H1 (cell line): ENCODE measurements around the gene FAM204A. TPM values are rescaled to one million over a fixed set of nuclear protein-coding genes. Genes with fewer than 3 reads are reported as not detected.

ENCODE experiments used
- CTCF ChIA-PET: fragments of 300-600 bp; sonication (Branson Sonifier 250); formaldehyde crosslinking; loops from one replicate; lab custom pipeline; 2021; ENCODE audit not compliant: partially characterized antibody; lab: Charles Lee
- POLR2A ChIA-PET: fragments of 300-600 bp; sonication (Branson Sonifier 250); formaldehyde crosslinking; loops from one replicate; lab custom pipeline; 2021; ENCODE audit warnings: inconsistent platforms; ENCODE audit not compliant: partially characterized antibody; lab: Charles Lee
- DNase-seq, 2 experiments: peaks; one replicate each; pipeline versions ENCODE4 v3.0.0 to v3.0.0-alpha.2; 2010 to 2022; ENCODE audit warnings: low spot score in 2 of 2, low read depth in 1 of 2, mixed read lengths in 1 of 2
- FAIRE-seq: peaks from 2 replicates; lab custom pipeline; 2011; peaks lifted over from hg19 to GRCh38; lab: Jason Lieb, UNC
- H2AFZ ChIP-seq: 2 replicates; pipeline ENCODE4 v1.8.1; 2012; ENCODE audit warnings: low read length, inconsistent platforms
- H2AK5ac ChIP-seq: 2 replicates; pipeline ENCODE4 v1.6.1; 2013; ENCODE audit warnings: low read depth, low read length
- H2BK120ac ChIP-seq: replicated peaks from 2 replicates; pipeline ENCODE3; 2013; ENCODE audit warnings: low read depth, low read length, inconsistent platforms
- H2BK12ac ChIP-seq: 2 replicates; pipeline ENCODE4 v1.6.1; 2013; ENCODE audit warnings: low read depth, low read length
- H2BK15ac ChIP-seq: 2 replicates; pipeline ENCODE4 v1.6.1; 2013; ENCODE audit warnings: low read length
- H2BK20ac ChIP-seq: 2 replicates; pipeline ENCODE4 v1.6.1; 2013; ENCODE audit warnings: low read length
- H2BK5ac ChIP-seq: 2 replicates; pipeline ENCODE4 v1.6.1; 2013; ENCODE audit warnings: low read depth, low read length
- H3K14ac ChIP-seq: 2 replicates; pipeline ENCODE4 v1.6.1; 2013; ENCODE audit warnings: inconsistent platforms; ENCODE audit not compliant: insufficient read length
- H3K18ac ChIP-seq: 2 replicates; pipeline ENCODE4 v1.6.1; 2013; ENCODE audit warnings: low read length; ENCODE audit errors: extremely low read depth
- H3K23ac ChIP-seq: 2 replicates; pipeline ENCODE4 v1.6.1; 2013; ENCODE audit warnings: inconsistent platforms; ENCODE audit not compliant: insufficient read length
- H3K23me2 ChIP-seq: 2 replicates; pipeline ENCODE4 v1.6.1; 2013; ENCODE audit warnings: low read depth, low read length
- H3K27ac ChIP-seq: 2 replicates; pipeline ENCODE4 v1.6.1; 2011; ENCODE audit warnings: low read depth, low read length, inconsistent platforms
- H3K27me3 ChIP-seq, 4 experiments: replicated peaks in 1 of 4; 1 replicate in 1 of 4; 2 replicates in 3 of 4; pipeline versions ENCODE4 v1.6.1 to v1.8.1; 2011 to 2013; ENCODE audit warnings: low read length in 3 of 4, mild to moderate bottlenecking in 3 of 4, inconsistent platforms in 2 of 4, mixed read lengths in 2 of 4, moderate library complexity in 1 of 4; ENCODE audit not compliant: control insufficient read depth in 3 of 4, insufficient read depth in 3 of 4; ENCODE audit errors: extremely low read depth in 1 of 4
- H3K36me3 ChIP-seq, 4 experiments: 2 replicates each; pipeline versions ENCODE4 v1.6.1 to v1.8.1; 2011 to 2013; ENCODE audit warnings: mild to moderate bottlenecking in 4 of 4, low read length in 3 of 4, moderate library complexity in 2 of 4, control low read depth in 1 of 4, inconsistent platforms in 1 of 4; ENCODE audit not compliant: insufficient read depth in 4 of 4, control insufficient read depth in 2 of 4
- H3K4ac ChIP-seq: replicated peaks from 2 replicates; pipeline ENCODE3; 2013; ENCODE audit warnings: low read length, low read depth, mixed read lengths, inconsistent platforms; ENCODE audit not compliant: insufficient read length
- H3K4me1 ChIP-seq, 4 experiments: replicated peaks in 1 of 4; 1 replicate in 1 of 4; 2 replicates in 3 of 4; pipeline versions ENCODE4 v1.6.1 to v1.8.1; 2011 to 2013; ENCODE audit warnings: low read length in 3 of 4, inconsistent platforms in 2 of 4, mixed read lengths in 1 of 4; ENCODE audit not compliant: insufficient read depth in 4 of 4, control insufficient read depth in 3 of 4
- H3K4me2 ChIP-seq, 2 experiments: 2 replicates each; pipeline versions ENCODE4 v1.6.1 to v1.8.1; 2011 to 2013; ENCODE audit warnings: low read depth in 2 of 2, low read length in 2 of 2, control low read depth in 1 of 2, inconsistent platforms in 1 of 2, mild to moderate bottlenecking in 1 of 2; ENCODE audit not compliant: insufficient read depth in 1 of 2
- H3K4me3 ChIP-seq, 4 experiments: fragments of 200-600, 300-600 bp in 1 of 4; sonication (generic), shearing (Covaris generic), sonication (Bioruptor Twin) in 1 of 4; 2 replicates each; pipeline versions ENCODE4 v1.5.1 to v1.8.1; 2011 to 2016; ENCODE audit warnings: low read length in 4 of 4, low read depth in 3 of 4, control low read depth in 2 of 4, inconsistent platforms in 2 of 4, mild to moderate bottlenecking in 2 of 4, mixed read lengths in 1 of 4, moderate library complexity in 1 of 4; ENCODE audit not compliant: insufficient read depth in 2 of 4; ENCODE audit errors: extremely low read depth in 1 of 4
- H3K56ac ChIP-seq: replicated peaks from 2 replicates; pipeline ENCODE3; 2013; ENCODE audit warnings: low read depth, mild to moderate bottlenecking, mixed read lengths, low read length, inconsistent platforms; ENCODE audit not compliant: insufficient read length
- H3K79me1 ChIP-seq: 2 replicates; pipeline ENCODE4 v1.6.1; 2013; ENCODE audit warnings: low read depth, low read length, control low read depth
- H3K79me2 ChIP-seq, 2 experiments: 2 replicates each; pipeline versions ENCODE4 v1.6.1 to v1.8.1; 2012 to 2013; ENCODE audit warnings: low read length in 2 of 2, mild to moderate bottlenecking in 2 of 2, inconsistent platforms in 1 of 2; ENCODE audit not compliant: insufficient read depth in 2 of 2, control insufficient read depth in 1 of 2
- H3K9ac ChIP-seq, 4 experiments: replicated peaks in 1 of 4; 1 replicate in 1 of 4; 2 replicates in 3 of 4; pipeline versions ENCODE4 v1.6.1 to v1.8.1; 2011 to 2013; ENCODE audit warnings: low read depth in 3 of 4, low read length in 3 of 4, control low read depth in 2 of 4, mild to moderate bottlenecking in 2 of 4, moderate library complexity in 2 of 4, inconsistent platforms in 1 of 4; ENCODE audit errors: extremely low read depth in 1 of 4
- H3K9me3 ChIP-seq, 2 experiments: 2 replicates each; pipeline versions ENCODE4 v1.6.1 to v1.8.1; 2012 to 2013; ENCODE audit warnings: mild to moderate bottlenecking in 2 of 2, moderate library complexity in 2 of 2, control low read depth in 1 of 2, inconsistent platforms in 1 of 2, low read depth in 1 of 2, low read length in 1 of 2, mixed read lengths in 1 of 2; ENCODE audit not compliant: insufficient read depth in 2 of 2
- H4K20me1 ChIP-seq, 2 experiments: replicated peaks in 1 of 2; 2 replicates each; pipeline versions ENCODE3 to v1.8.1; 2011 to 2013; ENCODE audit warnings: inconsistent platforms in 2 of 2, low read length in 2 of 2, mild to moderate bottlenecking in 1 of 2; ENCODE audit not compliant: insufficient read depth in 2 of 2, control insufficient read depth in 1 of 2
- H4K5ac ChIP-seq: 2 replicates; pipeline ENCODE4 v1.6.1; 2013; ENCODE audit warnings: low read length, low read depth, mixed read lengths, inconsistent platforms; ENCODE audit not compliant: insufficient read length
- H4K8ac ChIP-seq: 2 replicates; pipeline ENCODE4 v1.8.0; 2013; ENCODE audit warnings: mild to moderate bottlenecking, moderate library complexity, low read length, inconsistent platforms; ENCODE audit not compliant: insufficient read depth; ENCODE audit errors: extremely low read depth
- H4K91ac ChIP-seq: replicated peaks from 2 replicates; pipeline ENCODE3; 2013; ENCODE audit warnings: low read length, mixed read lengths, inconsistent platforms; ENCODE audit not compliant: insufficient read length
- ASH2L ChIP-seq: fragments of 200-600, 300-600 bp; sonication (generic); IDR thresholded peaks from one replicate; pipeline ENCODE4 v1.7.1; 2017; ENCODE audit warnings: low read length
- HDAC6 ChIP-seq: IDR thresholded peaks from one replicate; pipeline ENCODE4 v1.7.1; 2012; ENCODE audit warnings: low read depth, mild to moderate bottlenecking, inconsistent platforms, low read length, moderate library complexity
- KDM1A ChIP-seq: fragments of 200-600, 300-600 bp; sonication (generic); IDR thresholded peaks from 2 replicates; pipeline ENCODE4 v1.7.1; 2016; ENCODE audit warnings: mild to moderate bottlenecking, low read length, borderline replicate concordance
- KDM5A ChIP-seq: fragments of 200-600 bp; IDR thresholded peaks from 2 replicates; pipeline ENCODE4 v1.7.1; 2012; ENCODE audit warnings: mild to moderate bottlenecking, low read length, inconsistent platforms, mixed read lengths
- NANOG ChIP-seq: IDR thresholded peaks from 2 replicates; pipeline ENCODE4 v1.6.1; 2011; ENCODE audit warnings: low read length, low read depth, mild to moderate bottlenecking, inconsistent platforms; ENCODE audit not compliant: insufficient read depth, poor library complexity, severe bottlenecking
- POU5F1 ChIP-seq: IDR thresholded peaks from 2 replicates; pipeline ENCODE4 v1.6.1; 2011; ENCODE audit warnings: low read depth, mild to moderate bottlenecking, low read length, moderate library complexity
- RAD21 ChIP-seq, 2 experiments: IDR thresholded peaks in 1 of 2; conservative IDR thresholded peaks in 1 of 2; 2 replicates each; pipeline ENCODE4 v1.6.1; 2011; ENCODE audit warnings: low read depth in 2 of 2, low read length in 2 of 2, improper control_type of control experiment in 1 of 2, inconsistent platforms in 1 of 2, mild to moderate bottlenecking in 1 of 2, moderate library complexity in 1 of 2
- SIX5 ChIP-seq: IDR thresholded peaks from 2 replicates; pipeline ENCODE4 v1.6.1; 2011; ENCODE audit warnings: mild to moderate bottlenecking, low read depth, low read length
- TAF1 ChIP-seq: IDR thresholded peaks from 2 replicates; pipeline ENCODE4 v1.6.1; 2011; ENCODE audit warnings: mild to moderate bottlenecking, low read depth, low read length
- TAF7 ChIP-seq: optimal IDR thresholded peaks from 2 replicates; pipeline ENCODE3; 2011; ENCODE audit warnings: low read depth, mild to moderate bottlenecking, inconsistent platforms, low read length, moderate library complexity, borderline replicate concordance
- TCF12 ChIP-seq: IDR thresholded peaks from 2 replicates; pipeline ENCODE4 v1.6.1; 2011; ENCODE audit warnings: low read depth, mild to moderate bottlenecking, low read length
- YY1 ChIP-seq: IDR thresholded peaks from 2 replicates; pipeline ENCODE4 v1.6.1; 2011; ENCODE audit warnings: low read depth, mild to moderate bottlenecking, low read length
- WGBS, 2 experiments: shearing (Covaris generic) in 1 of 2; methylation state at CpG; one replicate each; pipeline versions ENCODE4 v1.1.6 to v1.1.7; 2013 to 2015; ENCODE audit warnings: low lambda C conversion rate in 2 of 2, mixed read lengths in 2 of 2, inconsistent platforms in 1 of 2, low coverage in 1 of 2, missing lambda C conversion rate in 1 of 2; ENCODE audit not compliant: insufficient replicate concordance in 2 of 2, insufficient coverage in 1 of 2, insufficient read length in 1 of 2; ENCODE audit errors: extremely low coverage in 1 of 2, missing lambda C conversion rate in 1 of 2; 5-methylcytosine and 5-hydroxymethylcytosine counted together
- polyA plus RNA-seq, 7 experiments: library from polyadenylated mRNA; depleted of rRNA in 3 of 7; stranded (reverse) in 5 of 7; unstranded in 2 of 7; fragments of >200 nt in 5 of 7; fragments of 200-250 nt in 2 of 7; gene quantifications; 1 replicate in 5 of 7; 2 replicates in 1 of 7; 4 replicates in 1 of 7; pipeline versions ENCODE4 v1.2.1 to v1.2.3, GENCODE V29; 2011 to 2013; ENCODE audit warnings: missing spikeins in 2 of 7, mixed read lengths in 2 of 7
- total RNA-seq: library from RNA; stranded (reverse); fragmentation: NEBNext Ultra II Directional; extraction: Animal tissue kit (Norgen Biotek cat#: 25700); gene quantifications from 2 replicates; pipeline ENCODE4 v1.2.1, GENCODE V29; 2021
- TF ChIP-seq, protein P1 (sequence below): IDR thresholded peaks from 2 replicates; pipeline ENCODE4 v1.6.1; 2011; ENCODE audit warnings: low read length, improper control_type of control experiment

Gene FAM204A
- total and polyA plus RNA-seq, 2 of the 8 experiments (the other 6 are each of a cell fraction or from before 2014, with no cell fraction given): 4.9 to 37.4 TPM

DNA sequence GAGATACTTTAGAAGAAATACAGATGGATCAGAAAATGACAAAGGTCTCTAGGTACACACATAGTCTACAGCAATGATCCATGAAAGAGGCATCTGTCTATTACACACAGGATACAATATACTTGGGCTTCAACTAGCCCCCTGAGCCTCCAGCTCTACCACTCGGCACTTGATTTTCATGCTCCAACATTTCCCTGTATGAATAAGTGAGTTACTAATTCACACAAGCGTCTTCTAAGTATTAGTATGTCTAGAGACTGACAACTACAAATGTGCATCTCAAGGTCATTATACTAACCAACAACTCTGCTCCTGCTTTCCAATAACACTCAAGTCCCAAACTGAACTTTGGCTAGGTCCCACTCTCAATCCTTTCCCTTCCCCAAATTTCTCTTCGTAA, 8.3 kb downstream of the FAM204A start:
- no peak overlapping the region for H4K91ac ChIP-seq
- H3K4ac ChIP-seq: no peak overlapping the region
- CTCF ChIA-PET: no interaction called here
- H4K20me1 ChIP-seq: peaks cover 2 to 3% of the 10 kb centered on the region in 2 experiments
- no peak overlapping the region for H4K5ac ChIP-seq
- H3K9me3 ChIP-seq: no peaks in the 10 kb centered on the region
- peaks cover 2% of the 10 kb centered on the region; the same call in 1 of the 2 replicates for H3K79me1 ChIP-seq
- H2BK5ac ChIP-seq: no peak overlapping the region
- no peak overlapping the region for H4K8ac ChIP-seq
- H3K27ac ChIP-seq: no peak overlapping the region
- H3K4me2 ChIP-seq: no peak overlapping the region
- no peak overlapping the region for H2AFZ ChIP-seq
- H3K23ac ChIP-seq: no peak overlapping the region
- POLR2A ChIA-PET: no interaction called here
- no peaks in the 10 kb centered on the region for H3K27me3 ChIP-seq
- H3K4me1 ChIP-seq: no peaks in the 10 kb centered on the region
- H2BK120ac ChIP-seq: no peak overlapping the region
- H2BK12ac ChIP-seq: no peak overlapping the region
- 0 out of 4 replicates have a peak, but pooled peaks cover 0 to 3% of the 10 kb centered on the region in 2 experiments for H3K79me2 ChIP-seq
- H3K14ac ChIP-seq: no peak overlapping the region
- peaks cover 4 to 30% (median 17%) of the 10 kb centered on the region in 4 experiments; a peak in 6 of 8 replicates for H3K36me3 ChIP-seq
- H2BK15ac ChIP-seq: no peak overlapping the region
- WGBS, 2 experiments: 97% methylated on average over 3 of the region's 3 CpGs; no CpG with 5 or more reads in 1 of the 2 experiments
- no peak overlapping the region for H3K4me3 ChIP-seq
- no peak overlapping the region for H3K9ac ChIP-seq
- no peak overlapping the region for H2AK5ac ChIP-seq
- no peak overlapping the region for H3K56ac ChIP-seq
- no peak overlapping the region for H2BK20ac ChIP-seq
- FAIRE-seq: no peak
- DNase-seq: no peak
- no peak overlapping the region for H3K18ac ChIP-seq
- H3K23me2 ChIP-seq: no peaks in the 10 kb centered on the region
- TF ChIP-seq, protein P1, sequence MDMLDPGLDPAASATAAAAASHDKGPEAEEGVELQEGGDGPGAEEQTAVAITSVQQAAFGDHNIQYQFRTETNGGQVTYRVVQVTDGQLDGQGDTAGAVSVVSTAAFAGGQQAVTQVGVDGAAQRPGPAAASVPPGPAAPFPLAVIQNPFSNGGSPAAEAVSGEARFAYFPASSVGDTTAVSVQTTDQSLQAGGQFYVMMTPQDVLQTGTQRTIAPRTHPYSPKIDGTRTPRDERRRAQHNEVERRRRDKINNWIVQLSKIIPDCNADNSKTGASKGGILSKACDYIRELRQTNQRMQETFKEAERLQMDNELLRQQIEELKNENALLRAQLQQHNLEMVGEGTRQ: no peak
- TF ChIP-seq KDM1A: no peak
- TF ChIP-seq KDM5A: no peak
- no peak for TF ChIP-seq NANOG
- no peak for TF ChIP-seq RAD21 (IDR thresholded peaks at IDR 0.05 in 1 of 2, conservative IDR thresholded peaks at IDR 0.05 in 1 of 2; ENCODE audit: low read depth in 2 of 2, low read length in 2 of 2)
- TF ChIP-seq TCF12: no peak
- TF ChIP-seq HDAC6: no peak
- TF ChIP-seq YY1: no peak
- no peak for TF ChIP-seq POU5F1
- TF ChIP-seq SIX5: no peak
- TF ChIP-seq TAF1: no peak
- TF ChIP-seq ASH2L: no peak
- no peak for TF ChIP-seq TAF7
